Raji (cell line): ENCODE results near the gene TMEM182.

Experiments
- POLR2A ChIP-seq: IDR thresholded peaks from 2 replicates; pipeline ENCODE4 v1.6.1; 2011; ENCODE audit warnings: low read depth, low read length, control low read depth; ENCODE audit not compliant: insufficient read depth

Gene TMEM182

DNA sequence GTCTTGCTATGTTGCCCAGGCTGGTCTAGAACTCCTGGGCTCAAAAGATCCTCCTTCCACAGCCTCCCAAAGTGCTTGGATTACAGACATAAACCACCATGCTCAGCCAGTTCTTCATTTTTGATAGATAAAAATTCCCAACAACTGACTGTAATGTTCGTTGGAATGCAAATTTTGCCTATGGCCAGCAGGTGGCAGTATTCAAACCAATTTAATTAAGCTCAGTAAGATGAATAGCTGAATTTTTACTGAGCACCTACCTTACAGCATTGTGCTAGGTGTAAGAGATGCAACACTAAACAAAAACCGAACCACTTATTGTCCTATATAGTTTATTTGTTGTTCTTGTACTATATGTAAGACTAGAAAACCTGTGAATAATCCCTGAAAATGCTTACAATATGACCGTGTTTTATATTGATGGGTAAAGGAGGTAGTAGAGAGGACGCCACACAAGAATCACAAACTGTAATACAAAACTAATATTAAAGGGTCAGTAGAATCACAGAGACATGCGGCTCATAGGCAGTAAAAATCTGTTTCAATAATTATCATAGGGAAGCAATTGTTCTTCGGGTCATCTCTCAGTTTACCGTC lies 8.2 kb upstream of the TMEM182 start:
- no peak for TF ChIP-seq POLR2A

DNA sequence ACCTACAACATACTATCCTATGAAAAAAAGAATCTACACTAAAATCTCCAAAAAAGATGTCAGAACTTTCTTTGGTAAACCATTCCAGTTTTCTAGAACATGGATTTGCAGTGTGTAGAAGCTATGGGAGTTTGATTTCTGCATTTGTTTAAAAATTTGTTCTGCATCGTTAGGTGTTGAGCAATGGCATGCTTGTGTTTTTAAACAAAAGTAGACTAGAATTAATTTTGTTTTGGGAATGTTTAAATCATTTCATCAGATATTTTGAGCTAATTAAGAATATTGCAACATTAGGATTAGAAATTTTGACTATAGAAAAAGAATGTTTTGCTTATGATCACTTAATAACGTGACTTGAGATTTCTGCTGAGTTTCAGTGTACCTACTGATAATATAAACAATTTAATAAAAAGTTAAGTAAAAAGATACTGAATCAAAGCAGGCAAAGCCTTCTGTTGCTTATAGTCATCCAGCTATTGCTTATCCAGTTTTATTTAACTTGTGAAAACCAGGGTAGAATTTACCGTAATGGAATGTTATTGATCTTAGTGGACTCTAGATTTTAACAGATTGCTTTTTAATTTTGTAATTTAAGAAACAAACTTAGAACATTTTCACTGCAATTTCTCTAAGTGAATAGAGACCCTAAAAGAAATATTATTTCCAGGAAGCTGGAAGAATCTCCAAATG lies 7.2 kb upstream of the TMEM182 start:
- TF ChIP-seq POLR2A, result no peak

DNA sequence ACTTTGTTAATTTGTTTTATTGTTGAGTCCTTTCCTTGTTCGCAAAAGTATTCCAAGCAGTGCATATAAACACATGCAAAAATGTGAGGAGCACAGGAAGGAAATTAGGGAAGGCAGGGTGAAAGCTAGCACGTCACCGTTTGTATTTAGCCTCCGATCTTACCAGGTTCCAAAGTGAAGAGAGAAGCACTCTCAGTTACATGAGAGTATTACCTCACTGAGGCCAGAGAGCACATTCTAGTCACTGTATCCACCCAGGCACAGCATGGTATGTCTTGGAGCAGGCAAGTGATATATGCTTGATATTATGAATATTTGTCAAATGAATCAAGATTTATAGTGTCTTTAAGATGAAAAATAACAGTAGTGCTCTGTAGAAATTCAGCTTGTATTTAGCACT lies 6.5 kb upstream of the TMEM182 start:
- TF ChIP-seq POLR2A, result no peak

DNA sequence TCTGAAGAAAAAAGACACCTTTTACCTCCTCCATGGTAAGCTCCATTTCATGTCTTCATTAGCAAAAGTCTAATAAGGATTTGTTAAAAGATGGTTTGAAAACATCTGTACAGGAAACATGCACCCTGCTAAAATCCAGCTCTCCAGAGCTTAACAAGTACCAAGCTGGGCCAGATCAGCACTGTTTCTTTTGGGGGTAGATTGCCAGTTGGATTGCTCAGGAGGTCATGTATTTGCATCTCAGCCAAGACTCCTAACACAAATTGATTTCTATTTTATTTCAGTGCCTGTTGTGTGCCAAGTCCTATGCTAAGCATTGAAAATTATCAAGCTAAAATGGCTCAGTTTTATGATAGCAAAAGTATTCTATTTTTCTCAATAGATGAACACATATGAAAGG lies 3.4 kb upstream of the TMEM182 start:
- TF ChIP-seq POLR2A, result no peak

DNA sequence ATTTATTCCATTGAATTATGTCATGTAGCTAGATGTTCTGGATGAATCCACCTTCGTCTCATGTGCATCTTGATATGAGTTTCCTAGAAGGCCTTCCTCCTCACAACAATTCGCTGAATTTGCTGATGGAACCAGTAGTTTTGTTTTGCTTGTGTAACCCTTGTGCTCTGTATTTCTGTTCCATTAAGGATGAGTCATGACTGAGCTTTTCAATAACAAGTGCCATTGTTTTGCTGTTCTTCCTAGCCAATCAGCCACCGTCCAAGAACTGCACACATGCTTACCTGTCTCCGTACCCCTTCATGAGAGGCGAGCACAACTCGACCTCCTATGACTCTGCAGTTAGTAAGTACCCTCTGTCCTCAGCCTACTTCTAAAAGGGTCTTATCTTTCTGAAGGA lies 2.3 kb downstream of the TMEM182 start:
- no peak for TF ChIP-seq POLR2A

DNA sequence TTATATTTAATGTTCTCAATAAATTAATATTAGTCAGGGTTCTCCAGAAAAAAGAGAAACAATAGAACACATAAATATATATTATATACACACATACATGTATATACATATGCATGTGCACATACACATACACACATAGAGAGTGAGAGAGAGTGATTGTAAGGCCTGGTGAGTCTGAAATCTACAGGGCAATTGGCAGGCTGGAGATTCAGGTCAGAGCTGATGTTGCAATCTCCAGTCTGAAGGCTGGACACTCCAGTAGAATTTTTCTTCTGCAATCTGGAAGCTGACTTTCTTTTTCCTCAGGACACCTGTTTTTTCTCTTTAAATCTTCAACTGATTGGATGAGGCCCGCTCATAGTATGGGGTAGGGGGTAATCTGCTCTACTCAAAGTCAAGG lies 3.2 kb downstream of the TMEM182 start:
- no peak for TF ChIP-seq POLR2A

DNA sequence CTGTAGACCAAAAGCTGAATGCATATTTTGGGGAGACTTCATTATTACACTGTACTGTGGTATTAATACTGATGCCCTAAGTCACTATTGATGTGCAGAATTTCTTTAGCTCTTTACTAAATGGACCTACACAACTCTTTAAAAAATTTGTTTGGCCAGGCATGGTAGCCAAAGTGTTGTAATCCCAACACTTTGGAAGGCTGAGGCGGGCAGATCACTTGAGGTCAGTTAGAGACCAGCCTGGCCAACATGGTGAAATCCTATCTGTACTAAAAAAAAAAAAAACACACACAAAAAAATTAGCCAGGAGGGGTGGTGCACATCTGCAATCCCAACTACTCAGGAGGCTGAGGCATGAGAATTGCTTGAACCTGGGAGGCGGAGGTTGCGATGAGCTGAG lies 6.4 kb downstream of the TMEM182 start:
- no peak for TF ChIP-seq POLR2A

DNA sequence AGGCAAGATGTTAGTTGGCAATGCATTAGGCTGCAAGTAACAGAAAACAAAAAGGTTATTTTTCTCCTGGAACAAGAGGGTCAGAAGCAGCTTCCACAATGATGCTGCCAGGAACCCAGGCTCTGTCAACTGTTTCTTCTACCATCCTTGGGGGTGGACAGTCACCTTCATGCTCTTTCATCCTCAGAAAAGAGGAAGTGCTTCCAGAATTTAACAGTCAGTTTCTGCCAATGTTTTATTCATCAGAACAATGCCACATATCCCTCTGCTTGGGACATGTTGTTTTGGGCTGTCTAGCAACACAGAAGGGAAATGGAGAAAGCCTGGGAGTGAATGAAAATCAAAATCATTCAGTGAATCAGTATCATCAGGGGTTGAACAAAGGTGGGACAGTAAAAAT lies 7.1 kb downstream of the TMEM182 start:
- no peak for TF ChIP-seq POLR2A

DNA sequence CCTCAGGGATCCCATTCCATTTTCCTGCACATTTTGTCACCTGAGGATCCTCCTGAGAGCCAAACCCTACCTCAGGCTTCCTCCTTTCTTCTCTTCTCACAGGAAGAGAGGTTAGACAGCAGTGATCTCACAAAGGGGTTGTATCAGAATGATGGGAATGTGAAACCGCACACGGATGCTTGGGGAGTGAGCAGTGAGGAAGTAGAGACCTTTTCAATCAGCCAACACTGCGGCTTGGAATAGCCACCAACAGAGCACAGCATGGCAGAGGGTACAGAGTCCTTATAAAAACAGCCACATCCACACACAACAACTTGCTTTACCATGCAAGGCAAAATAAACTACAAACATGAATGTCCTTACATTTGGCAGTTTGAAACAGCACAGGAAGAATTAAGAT lies 8.7 kb downstream of the TMEM182 start:
- TF ChIP-seq POLR2A, result no peak

DNA sequence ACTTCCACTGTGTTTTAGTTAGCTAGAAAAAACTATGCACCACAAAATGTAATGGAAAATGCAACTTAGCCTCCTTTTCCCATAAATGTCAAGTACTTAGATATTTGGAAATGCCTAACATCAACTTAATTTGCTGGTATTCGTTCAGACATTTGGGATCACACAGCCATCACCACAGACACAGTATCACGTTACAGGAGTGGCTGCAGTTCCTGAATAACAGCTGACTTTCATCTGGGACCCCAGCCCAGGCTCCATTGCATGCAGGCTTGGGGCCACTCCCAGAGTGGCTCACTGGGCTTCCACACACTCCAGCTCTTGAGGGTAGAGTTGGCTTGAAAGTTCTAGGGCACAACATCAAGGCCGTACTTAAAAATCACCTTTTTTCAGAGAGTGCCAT lies 9.3 kb downstream of the TMEM182 start:
- no peak for TF ChIP-seq POLR2A

DNA sequence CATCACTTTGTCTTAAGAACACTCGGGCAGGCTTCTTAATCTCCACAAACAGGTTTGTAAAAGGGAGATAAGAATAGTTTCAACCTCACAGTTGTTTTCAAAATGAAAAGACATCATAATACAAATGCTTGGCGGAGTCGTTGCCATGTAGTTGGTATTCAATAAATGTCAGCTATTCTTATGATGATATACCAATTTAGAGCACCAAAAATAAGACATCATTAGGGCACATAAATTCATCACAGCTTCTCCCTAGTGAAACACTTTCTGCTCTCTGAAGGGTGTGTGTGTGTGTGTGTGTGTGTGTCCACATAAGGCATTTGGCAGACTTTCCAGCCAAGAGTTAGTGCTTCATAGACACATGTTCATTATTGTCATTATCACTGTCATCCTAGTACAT lies 10.8 kb downstream of the TMEM182 start:
- no peak for TF ChIP-seq POLR2A

DNA sequence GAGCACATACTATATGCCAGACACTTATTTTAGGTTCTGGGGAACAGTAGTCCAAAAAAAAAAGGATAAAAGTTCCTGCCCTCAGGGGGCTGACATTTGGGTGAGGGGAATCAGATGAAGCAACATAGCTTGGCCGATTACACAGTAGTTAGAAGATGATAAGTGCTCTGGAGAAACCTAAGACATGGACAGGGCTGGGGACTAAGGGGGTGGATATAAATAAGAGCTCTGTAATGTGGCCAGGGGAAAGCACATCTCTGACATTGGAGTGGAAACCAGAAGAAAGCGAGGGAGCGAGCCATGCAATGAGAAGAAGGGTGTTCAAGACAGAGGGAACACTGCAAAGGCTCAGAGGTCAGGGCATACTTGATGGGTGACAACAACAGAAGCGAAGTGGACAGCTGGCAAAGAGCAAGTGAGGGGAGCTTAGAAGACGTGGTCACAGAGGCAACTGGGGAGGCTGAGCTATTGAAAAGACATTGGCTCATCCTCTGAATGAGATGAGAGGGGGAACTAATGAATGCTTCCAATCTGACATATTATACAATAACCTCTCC lies 11.4 kb downstream of the TMEM182 start:
- no peak for TF ChIP-seq POLR2A

DNA sequence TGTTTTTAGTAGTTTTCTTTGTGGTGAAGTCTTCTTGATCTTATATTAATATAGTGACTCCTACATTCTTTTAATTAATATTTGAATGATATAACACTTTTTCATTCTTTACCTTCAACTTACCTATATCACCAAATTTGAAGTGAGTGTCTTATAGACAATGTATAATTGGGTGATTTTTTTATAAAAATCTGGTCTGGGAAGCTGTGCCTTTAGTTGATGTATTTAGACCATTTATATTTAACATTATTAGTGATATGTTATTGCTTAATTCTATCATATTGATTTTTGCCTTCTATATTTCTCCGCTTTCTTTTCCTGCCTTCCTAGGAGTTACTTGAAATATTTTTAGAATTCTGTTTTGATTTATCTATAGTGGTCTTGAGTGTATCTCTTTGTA lies 16.4 kb downstream of the TMEM182 start:
- no peak for TF ChIP-seq POLR2A

DNA sequence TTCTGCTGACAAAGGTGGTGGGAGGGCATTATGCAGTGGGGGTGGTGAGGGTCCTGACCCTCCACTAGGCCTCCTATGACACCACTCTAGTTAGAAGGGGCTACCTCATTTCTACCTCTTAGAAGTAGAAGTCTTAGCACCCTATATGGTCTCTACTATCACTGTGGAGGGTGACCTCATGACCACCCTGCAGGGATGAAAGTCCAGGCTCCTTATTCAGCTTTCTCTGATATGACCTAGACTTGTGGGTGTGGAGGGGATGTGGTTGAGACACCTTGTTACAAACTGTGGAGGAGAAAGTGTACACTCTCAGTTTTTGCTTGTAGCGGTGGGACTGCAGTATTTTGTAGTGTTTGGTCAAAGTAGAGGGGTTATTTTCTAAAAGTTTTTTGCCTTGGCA lies 18.6 kb downstream of the TMEM182 start:
- TF ChIP-seq POLR2A, result no peak

DNA sequence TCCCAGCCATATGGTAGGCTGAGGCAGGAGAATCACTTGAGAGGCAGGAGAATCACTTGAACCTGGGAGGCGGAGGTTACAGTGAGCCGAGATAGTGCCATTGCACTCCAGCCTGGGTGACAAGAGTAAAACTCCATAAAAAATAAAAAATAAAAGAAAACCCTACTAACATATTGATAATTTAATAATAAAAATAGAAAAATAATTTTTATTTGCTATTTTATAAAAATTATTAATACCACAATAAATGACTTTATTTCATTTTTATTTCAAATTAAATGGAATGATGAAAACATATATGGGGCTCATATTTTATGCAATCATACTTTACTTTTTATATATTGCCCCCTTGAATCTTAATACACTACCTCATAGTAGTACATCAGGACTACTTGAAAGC lies 20.4 kb downstream of the TMEM182 start:
- no peak for TF ChIP-seq POLR2A

DNA sequence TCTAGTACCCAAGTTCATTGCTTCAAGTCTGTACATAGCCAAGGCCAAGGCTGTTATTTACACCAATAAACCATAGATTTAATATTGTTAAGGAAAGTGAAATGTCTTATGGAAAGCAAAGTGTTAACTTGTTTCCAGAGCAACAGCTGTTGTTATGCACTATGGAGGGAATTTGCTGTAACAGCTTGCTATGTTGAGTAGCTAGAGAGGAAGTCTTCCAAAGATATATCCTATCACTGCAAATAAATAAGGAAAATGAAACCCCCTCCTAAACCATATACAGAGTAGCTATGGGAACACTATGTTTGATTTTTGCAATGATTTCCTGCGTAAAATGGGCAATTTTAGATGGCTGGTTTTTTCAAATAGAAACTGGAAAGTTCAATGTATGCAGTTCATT lies 21.1 kb downstream of the TMEM182 start:
- TF ChIP-seq POLR2A, result no peak

DNA sequence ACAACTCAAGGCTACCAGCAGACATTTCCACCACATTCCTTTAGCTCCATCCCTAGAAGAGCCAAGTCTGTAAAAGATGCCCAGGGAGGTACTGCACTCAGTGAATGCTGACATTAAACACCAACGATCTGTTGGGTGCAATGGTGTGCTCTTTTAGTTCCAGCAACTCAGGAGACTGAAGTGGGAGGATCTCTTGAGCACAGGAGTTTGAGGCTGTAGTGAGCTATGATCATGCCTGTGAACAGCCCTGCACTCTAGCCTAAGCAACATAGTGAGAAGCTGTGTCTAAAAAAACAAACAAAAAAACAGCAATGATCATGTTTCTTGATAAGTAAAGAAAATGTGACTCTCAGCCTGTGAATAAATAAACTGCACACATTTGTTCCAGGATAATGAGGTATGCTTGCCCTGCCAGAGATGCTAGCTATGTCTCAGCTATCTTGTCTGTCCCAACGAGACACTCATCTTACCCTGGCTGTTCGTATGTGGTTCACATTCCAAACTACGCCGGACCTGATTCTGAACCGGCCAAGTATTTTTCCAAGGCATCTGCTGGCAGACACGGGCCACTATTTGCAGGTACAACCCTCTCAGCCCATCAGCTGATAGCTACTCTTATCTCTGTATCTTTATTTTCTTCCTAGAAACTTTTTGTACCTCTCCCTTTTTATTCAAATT lies 21.8 kb downstream of the TMEM182 start:
- no peak for TF ChIP-seq POLR2A

DNA sequence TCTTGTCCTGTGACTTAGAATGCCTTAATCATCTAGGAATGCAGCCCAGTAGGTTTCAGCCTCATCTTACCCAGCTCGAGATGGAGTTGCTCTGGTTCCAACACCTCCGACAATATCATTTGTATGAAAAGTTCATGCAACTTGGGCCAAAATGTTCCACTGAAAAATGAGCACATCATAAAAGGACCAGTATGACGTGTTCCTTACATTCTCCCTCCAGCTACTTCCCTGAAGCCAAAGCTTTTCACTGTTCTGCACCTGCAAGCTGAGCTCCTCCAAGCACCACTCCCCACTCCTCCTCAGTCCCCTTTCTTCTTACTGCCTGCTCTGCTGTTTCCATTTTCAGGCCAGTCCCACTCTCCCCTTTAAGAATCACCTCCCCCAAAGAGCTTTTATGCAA lies 23.1 kb downstream of the TMEM182 start:
- TF ChIP-seq POLR2A, result no peak
